Measurements from ENCODE around the gene AUTS2.

The AUTS2 gene

DNA sequence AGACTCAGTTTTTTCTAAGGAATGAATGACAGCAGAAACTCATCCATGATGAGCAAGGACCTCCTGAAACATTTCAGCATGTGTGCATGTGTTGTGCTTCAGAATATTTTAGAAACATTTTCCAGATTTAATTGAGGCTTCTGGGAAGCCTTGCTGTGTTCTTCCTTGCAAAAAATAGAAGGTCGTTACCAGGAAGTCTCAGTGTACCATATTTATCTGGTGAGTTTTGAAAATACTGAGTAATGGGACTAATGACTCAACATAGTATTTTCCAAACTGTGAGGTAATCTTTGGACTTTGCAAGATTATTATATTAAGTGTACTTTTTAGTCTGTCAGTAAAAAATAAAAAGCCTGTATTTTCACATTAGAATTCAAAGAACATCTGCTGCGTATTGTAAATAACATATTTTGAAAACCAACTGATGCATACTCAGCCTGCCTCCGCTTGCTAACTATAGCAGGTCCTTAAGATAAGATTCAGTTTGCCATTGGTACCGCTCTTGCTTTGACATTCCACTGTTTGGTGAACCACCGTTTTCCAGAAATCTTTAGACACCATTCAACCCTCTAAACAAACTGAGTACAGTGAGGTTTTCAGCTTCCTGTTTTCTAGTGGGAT, 794.1 kb downstream of the AUTS2 start:
- no peak overlapping the region for H3K4me3 ChIP-seq (ENCODE audit: low read depth, low read length)
- TF ChIP-seq, protein P1, sequence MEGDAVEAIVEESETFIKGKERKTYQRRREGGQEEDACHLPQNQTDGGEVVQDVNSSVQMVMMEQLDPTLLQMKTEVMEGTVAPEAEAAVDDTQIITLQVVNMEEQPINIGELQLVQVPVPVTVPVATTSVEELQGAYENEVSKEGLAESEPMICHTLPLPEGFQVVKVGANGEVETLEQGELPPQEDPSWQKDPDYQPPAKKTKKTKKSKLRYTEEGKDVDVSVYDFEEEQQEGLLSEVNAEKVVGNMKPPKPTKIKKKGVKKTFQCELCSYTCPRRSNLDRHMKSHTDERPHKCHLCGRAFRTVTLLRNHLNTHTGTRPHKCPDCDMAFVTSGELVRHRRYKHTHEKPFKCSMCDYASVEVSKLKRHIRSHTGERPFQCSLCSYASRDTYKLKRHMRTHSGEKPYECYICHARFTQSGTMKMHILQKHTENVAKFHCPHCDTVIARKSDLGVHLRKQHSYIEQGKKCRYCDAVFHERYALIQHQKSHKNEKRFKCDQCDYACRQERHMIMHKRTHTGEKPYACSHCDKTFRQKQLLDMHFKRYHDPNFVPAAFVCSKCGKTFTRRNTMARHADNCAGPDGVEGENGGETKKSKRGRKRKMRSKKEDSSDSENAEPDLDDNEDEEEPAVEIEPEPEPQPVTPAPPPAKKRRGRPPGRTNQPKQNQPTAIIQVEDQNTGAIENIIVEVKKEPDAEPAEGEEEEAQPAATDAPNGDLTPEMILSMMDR (IDR thresholded peaks at IDR 0.05; ENCODE audit: low read depth, low read length), result no peak

DNA sequence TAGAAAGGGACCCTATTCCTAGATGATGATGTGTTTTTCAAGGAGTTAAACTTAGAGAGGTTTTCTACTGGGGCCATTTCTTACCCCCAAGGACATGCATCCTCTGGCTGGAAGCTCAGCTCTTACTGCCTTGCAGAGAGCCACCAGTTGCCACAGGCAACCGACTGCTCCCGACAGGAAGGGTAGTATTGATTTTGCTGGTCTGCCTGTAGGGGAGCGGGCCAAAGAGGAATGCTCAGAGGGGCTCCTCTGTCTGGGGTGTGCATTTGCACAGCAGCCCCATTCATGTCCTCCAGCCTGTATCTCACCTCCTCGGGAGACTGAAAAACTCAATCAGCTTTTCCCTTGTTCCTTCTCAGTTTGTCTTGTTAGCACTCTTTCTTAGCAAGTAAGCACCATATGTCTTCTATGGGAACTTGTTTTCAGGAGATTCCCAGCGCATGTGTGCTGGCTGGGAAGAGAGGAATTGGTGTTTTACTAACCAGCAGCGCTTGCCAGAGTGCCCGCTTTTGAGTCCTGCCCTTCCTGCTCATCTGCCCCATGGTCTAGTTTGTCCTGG, 794.7 kb downstream of the AUTS2 start:
- TF ChIP-seq, protein P1 (IDR thresholded peaks at IDR 0.05; ENCODE audit: low read depth, low read length), result no peak
- H3K4me3 ChIP-seq (ENCODE audit: low read depth, low read length), result no peak overlapping the region

DNA sequence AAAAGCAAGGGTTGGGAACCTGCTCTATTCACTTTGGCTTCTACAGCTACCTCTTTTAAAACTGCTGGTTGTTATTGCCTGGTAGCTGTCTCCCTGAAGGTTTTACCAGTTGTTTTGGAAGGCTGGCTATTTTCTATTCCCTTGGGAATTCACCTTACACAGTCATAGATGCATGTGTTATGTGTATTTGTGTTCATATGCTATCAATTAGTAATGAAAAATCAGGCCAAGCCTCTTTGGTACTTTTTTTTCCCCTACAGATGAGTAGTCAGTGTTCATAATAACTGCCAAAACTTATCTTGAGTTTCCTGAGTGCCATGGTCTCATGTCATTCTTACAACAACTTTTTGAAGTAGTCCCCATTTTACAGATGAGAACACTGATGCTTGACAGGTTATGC, 795.7 kb downstream of the AUTS2 start:
- TF ChIP-seq, protein P1 (IDR thresholded peaks at IDR 0.05; ENCODE audit: low read depth, low read length), result no peak
- no peak overlapping the region for H3K4me3 ChIP-seq (ENCODE audit: low read depth, low read length)

DNA sequence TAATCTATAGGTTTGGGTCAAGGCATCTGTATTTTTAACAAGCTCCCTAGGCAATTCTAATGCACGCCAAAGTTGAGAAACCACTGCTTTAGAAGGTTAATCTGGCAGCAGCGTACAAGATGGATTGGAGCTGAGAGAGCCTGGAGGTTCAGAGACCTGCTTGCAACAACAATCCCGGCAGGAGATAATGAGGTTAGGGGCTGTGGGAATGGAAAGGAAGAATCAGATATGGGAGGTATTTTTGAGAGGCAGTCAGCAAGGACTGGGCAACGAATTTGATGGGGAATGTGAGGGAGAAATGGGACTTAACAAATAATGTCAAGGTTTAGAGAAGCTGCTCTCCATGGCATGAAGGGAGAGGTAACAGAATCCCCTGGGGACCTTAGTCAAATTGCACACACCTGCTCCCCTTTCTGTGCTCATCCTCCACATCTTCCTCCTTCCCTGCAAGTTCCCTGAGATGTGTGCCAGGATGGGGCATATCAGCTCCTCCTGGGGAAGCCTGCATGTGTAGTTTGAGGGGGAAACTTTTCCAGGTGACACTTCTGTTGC, 802.6 kb downstream of the AUTS2 start:
- TF ChIP-seq, protein P1 (IDR thresholded peaks at IDR 0.05; ENCODE audit: low read depth, low read length), result no peak
- no peak overlapping the region for H3K4me3 ChIP-seq (ENCODE audit: low read depth, low read length)

DNA sequence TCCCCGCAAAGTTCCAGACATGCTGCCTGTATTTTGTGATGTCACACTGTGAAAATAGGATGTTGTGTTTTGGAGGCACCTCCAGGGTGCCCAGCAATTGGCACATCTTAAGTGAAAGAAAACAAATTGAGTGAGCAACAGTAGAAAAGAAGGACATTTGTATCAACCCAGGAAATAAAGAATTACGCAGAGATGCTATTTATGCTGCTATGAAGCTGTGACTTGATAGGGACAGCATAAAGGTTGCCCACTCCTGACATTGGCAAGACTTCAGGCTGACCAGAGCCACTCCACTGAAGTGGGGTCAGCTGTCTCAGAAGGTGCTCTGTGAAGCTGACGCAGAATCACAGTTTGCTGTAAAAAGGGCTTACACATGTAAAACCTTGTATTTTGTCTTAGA, 803.8 kb downstream of the AUTS2 start:
- H3K4me3 ChIP-seq (ENCODE audit: low read depth, low read length), result no peak overlapping the region
- TF ChIP-seq, protein P1 (IDR thresholded peaks at IDR 0.05; ENCODE audit: low read depth, low read length), result no peak

DNA sequence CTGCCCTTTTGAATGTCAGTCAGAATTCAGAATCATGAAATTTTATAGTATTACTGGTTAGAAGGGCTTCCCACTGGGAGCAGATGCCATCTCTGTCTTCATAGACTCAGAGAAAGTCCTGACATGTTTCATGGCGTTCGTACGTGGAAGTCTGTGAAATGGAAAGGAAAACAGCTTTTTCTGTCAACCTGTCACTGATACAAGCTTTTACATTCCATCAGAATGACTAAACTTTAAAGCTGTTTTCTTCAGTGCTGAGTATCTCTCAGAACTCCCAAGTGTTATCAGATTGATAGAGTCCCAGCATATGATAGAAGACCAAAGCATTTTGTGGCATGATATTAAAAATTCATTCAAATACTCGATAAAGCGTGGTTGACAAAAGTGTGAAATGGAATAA, 807.0 kb downstream of the AUTS2 start:
- H3K4me3 ChIP-seq (ENCODE audit: low read depth, low read length), result no peak overlapping the region
- TF ChIP-seq, protein P1 (IDR thresholded peaks at IDR 0.05; ENCODE audit: low read depth, low read length), result no peak

DNA sequence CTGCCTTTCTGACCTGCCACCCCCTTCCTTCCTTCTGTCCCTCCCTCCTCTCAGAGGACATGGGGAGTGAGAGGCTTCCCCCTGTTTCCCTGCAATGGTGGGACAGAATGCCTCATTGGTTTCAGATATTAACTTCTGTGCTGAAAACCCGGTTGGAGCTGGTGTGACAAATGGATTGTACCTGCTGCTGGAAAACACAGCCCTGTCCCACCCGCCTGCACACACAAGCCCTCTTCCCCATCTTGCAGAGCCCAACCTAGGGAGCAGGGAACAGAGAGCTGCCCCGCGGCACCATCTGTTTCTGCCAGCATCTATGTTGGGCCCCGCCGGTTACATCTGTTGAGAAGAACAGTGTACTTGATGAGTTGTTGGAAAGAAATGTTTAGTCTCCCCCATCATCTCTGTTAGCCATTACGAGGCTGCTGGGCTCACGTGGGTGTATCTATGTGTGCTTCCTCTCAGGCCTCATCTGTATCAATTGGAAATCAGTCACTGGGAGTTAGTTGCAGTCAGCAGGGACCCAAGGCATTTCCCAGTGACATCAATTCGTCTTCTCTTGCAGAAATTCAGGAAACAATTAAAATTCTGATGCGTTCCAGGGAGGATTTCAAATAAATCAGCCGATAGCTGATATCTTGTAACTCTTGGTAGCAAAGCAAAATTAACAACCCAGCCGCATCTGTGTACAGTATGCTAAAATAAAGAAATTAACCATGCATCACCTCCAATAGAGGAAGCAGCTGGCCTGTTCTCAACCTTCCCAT, 808.1 kb downstream of the AUTS2 start:
- no peak overlapping the region for H3K4me3 ChIP-seq (ENCODE audit: low read depth, low read length)
- TF ChIP-seq, protein P1 (IDR thresholded peaks at IDR 0.05; ENCODE audit: low read depth, low read length), result no peak
